Measurements from ENCODE around the gene TIGAR.

TIGAR gene

DNA sequence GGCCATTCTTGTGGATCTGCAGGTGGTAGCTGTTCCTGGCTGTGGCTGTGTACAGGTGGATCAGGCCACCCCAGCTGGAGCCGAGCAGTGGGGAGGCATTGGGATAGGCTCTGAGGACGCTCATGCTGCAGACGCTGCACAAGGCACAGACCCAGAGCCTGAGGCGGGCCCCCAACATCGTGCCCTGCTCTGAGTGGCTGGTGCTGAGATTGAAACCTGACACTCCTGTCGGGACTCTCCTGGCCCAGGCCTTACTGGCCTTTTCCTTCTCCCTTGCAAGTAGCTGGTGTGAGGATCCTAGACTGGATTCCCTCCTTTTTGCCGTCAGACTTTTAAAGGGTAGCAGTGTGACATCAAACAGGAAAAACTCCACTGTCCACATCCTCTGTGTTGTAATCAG, 58.4 kb downstream of the TIGAR start, which contains the start of gene FGF23:
FGF23 (minus strand) TSS at position 308 of the 400 bp plus-strand sequence; CDS start at position 178, 130 bp downstream.
- Histone ChIP-seq H3K27me3 (ENCODE audit: control insufficient read depth, insufficient read depth, low read length) (no peaks in the 10 kb centered on the region), H3K9ac (ENCODE audit: low read length) (no peak within 1 kb of the TSS), H3K4me1 (ENCODE audit: control insufficient read depth, insufficient read depth, low read length) (peaks cover 7% of the 10 kb centered on the region), H3K27ac (ENCODE audit: low read depth, low read length) (no peak within 1 kb of the TSS), H3K9me3 (ENCODE audit: control insufficient read depth, insufficient read depth, low read depth, low read length) (no peaks in the 10 kb centered on the region), H3K4me3 (ENCODE audit: low read depth, low read length) (0 out of 2 replicates have a peak within 1 kb of the TSS, but pooled peaks have one; percentile 8), H3K36me3 (ENCODE audit: control insufficient read depth, insufficient read depth, low read length) (no peaks in the 10 kb centered on the region)

DNA sequence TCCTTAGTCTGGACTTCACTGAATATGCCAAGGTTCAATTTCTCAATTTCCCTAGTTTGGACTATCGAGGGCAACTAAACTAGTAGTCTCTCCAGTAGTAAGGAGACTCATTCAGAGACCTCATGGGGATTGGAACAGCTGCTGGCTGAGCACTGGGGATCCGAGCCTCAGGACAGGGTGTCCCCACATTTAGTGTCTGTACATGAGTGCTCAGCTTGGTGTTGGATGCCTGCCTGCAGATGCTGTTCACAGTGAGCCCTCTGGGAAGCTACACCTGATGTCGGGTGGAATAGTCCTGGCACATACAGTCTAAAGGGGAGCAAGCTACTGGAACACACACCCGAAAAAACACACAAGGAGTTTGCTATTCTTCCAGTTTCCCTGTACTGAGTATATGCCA, 59.3 kb downstream of the TIGAR start:
- Histone ChIP-seq H3K27ac (ENCODE audit: low read depth, low read length) (no peak overlapping the region), H3K4me1 (ENCODE audit: control insufficient read depth, insufficient read depth, low read length) (peaks cover 7% of the 10 kb centered on the region), H3K36me3 (ENCODE audit: control insufficient read depth, insufficient read depth, low read length) (no peaks in the 10 kb centered on the region), H3K4me3 (ENCODE audit: low read depth, low read length) (no peak overlapping the region), H3K9ac (ENCODE audit: low read length) (no peak overlapping the region), H3K27me3 (ENCODE audit: control insufficient read depth, insufficient read depth, low read length) (no peaks in the 10 kb centered on the region), H3K9me3 (ENCODE audit: control insufficient read depth, insufficient read depth, low read depth, low read length) (no peaks in the 10 kb centered on the region)

- no peak overlapping the region for H3K9ac ChIP-seq (ENCODE audit: low read length)
- no peak overlapping the region for H3K4me3 ChIP-seq (ENCODE audit: low read depth, low read length)
- H3K9me3 ChIP-seq (ENCODE audit: control insufficient read depth, insufficient read depth, low read depth, low read length), result no peaks in the 10 kb centered on the region
- H3K27me3 ChIP-seq (ENCODE audit: control insufficient read depth, insufficient read depth, low read length), result no peaks in the 10 kb centered on the region
- H3K27ac ChIP-seq (ENCODE audit: low read depth, low read length), result no peak overlapping the region
- H3K36me3 ChIP-seq (ENCODE audit: control insufficient read depth, insufficient read depth, low read length), result no peaks in the 10 kb centered on the region
- peaks cover 7% of the 10 kb centered on the region for H3K4me1 ChIP-seq (ENCODE audit: control insufficient read depth, insufficient read depth, low read length)
Measured at GRCh38 chr12:4383304-4383865, 62.4 kb downstream of the TIGAR start.

DNA sequence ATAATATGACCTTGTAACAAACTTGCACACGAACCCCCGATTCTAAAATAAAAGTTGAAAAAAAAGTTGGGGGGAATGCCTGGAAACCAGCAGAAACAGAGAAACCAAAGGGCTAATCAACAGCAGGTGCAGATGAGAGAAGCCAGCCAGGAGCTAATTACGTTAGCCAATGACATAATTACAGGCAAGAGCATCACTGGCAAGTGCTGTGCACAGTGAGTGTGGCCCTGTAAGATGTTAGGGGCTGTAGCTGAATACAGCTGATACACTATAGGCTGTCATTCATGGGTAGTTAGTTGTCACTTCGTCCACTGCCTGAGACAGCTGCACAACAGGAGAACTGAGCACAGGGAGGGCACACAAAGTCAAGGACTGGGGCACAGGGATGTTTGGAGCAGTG, 65.8 kb downstream of the TIGAR start:
- Histone ChIP-seq H3K4me3 (ENCODE audit: low read depth, low read length) (no peak overlapping the region), H3K27ac (ENCODE audit: low read depth, low read length) (no peak overlapping the region), H3K9ac (ENCODE audit: low read length) (no peak overlapping the region), H3K36me3 (ENCODE audit: control insufficient read depth, insufficient read depth, low read length) (no peaks in the 10 kb centered on the region), H3K9me3 (ENCODE audit: control insufficient read depth, insufficient read depth, low read depth, low read length) (no peaks in the 10 kb centered on the region), H3K27me3 (ENCODE audit: control insufficient read depth, insufficient read depth, low read length) (0 out of 2 replicates have a peak, but pooled peaks cover 4% of the 10 kb centered on the region), H3K4me1 (ENCODE audit: control insufficient read depth, insufficient read depth, low read length) (peaks cover 2% of the 10 kb centered on the region; the same call in 1 of the 2 replicates)

DNA sequence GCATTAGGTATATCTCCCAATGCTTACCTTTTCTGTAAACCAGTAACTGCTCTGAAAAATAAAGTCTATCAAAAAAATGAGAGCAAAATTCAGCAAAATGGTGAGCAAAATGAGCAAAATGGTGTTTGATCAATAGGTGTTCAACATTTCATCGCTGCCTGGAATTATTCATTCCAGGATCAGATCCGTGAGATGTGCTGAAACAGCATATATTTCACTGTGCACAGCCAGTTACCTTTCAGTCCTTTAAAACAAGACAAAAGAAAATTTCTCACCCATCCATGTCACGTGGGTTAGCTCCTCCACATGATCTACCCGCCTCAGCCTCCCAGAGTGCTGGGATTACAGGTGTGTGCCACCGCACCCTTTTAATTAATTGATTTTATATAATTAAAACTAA, 66.6 kb downstream of the TIGAR start:
- H3K9me3 ChIP-seq (ENCODE audit: control insufficient read depth, insufficient read depth, low read depth, low read length), result no peaks in the 10 kb centered on the region
- no peak overlapping the region for H3K27ac ChIP-seq (ENCODE audit: low read depth, low read length)
- 0 out of 2 replicates have a peak, but pooled peaks cover 4% of the 10 kb centered on the region for H3K27me3 ChIP-seq (ENCODE audit: control insufficient read depth, insufficient read depth, low read length)

DNA sequence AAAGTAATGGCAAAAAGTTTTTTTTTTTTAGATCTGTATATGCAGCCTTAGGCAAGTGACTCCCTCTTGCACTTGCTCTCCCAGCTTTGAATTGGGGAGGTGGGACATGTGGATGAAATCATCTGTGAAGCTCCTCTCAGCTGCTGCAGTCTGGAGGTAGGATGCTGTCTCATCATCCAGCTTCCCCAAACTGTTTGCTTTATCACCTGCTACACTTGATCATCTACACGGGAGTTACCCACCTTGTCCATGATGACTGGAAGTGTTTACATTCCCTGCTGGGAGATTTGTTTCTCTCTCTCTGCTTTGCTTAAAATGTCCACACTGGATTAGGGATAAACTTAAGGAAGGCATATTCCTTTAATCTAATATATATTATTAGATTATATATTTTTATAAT, 67.0 kb downstream of the TIGAR start:
- no peaks in the 10 kb centered on the region for H3K9me3 ChIP-seq (ENCODE audit: control insufficient read depth, insufficient read depth, low read depth, low read length)
- no peaks in the 10 kb centered on the region for H3K36me3 ChIP-seq (ENCODE audit: control insufficient read depth, insufficient read depth, low read length)
- no peak overlapping the region for H3K27ac ChIP-seq (ENCODE audit: low read depth, low read length)
- no peak overlapping the region for H3K9ac ChIP-seq (ENCODE audit: low read length)
- H3K4me3 ChIP-seq (ENCODE audit: low read depth, low read length), result no peak overlapping the region
- H3K4me1 ChIP-seq (ENCODE audit: control insufficient read depth, insufficient read depth, low read length), result peaks cover 2% of the 10 kb centered on the region; the same call in 1 of the 2 replicates
- H3K27me3 ChIP-seq (ENCODE audit: control insufficient read depth, insufficient read depth, low read length), result 0 out of 2 replicates have a peak, but pooled peaks cover 4% of the 10 kb centered on the region

More for the DNA sequence above, 66.6 kb downstream of the TIGAR start:
- Histone ChIP-seq H3K36me3 (ENCODE audit: control insufficient read depth, insufficient read depth, low read length) (no peaks in the 10 kb centered on the region), H3K4me3 (ENCODE audit: low read depth, low read length) (no peak overlapping the region), H3K9ac (ENCODE audit: low read length) (no peak overlapping the region), H3K4me1 (ENCODE audit: control insufficient read depth, insufficient read depth, low read length) (peaks cover 2% of the 10 kb centered on the region; the same call in 1 of the 2 replicates)

GRCh38 chr12:4388662-4389061, 67.6 kb downstream of the TIGAR start:
- no peak overlapping the region for H3K27ac ChIP-seq (ENCODE audit: low read depth, low read length)
- H3K9ac ChIP-seq (ENCODE audit: low read length), result no peak overlapping the region
- no peaks in the 10 kb centered on the region for H3K4me1 ChIP-seq (ENCODE audit: control insufficient read depth, insufficient read depth, low read length)
- 0 out of 2 replicates have a peak, but pooled peaks cover 4% of the 10 kb centered on the region for H3K27me3 ChIP-seq (ENCODE audit: control insufficient read depth, insufficient read depth, low read length)
- H3K36me3 ChIP-seq (ENCODE audit: control insufficient read depth, insufficient read depth, low read length), result no peaks in the 10 kb centered on the region
- no peak overlapping the region for H3K4me3 ChIP-seq (ENCODE audit: low read depth, low read length)
- H3K9me3 ChIP-seq (ENCODE audit: control insufficient read depth, insufficient read depth, low read depth, low read length), result no peaks in the 10 kb centered on the region

- Histone ChIP-seq H3K9ac (ENCODE audit: low read length) (no peak overlapping the region), H3K36me3 (ENCODE audit: control insufficient read depth, insufficient read depth, low read length) (no peaks in the 10 kb centered on the region), H3K27ac (ENCODE audit: low read depth, low read length) (no peak overlapping the region), H3K4me3 (ENCODE audit: low read depth, low read length) (no peak overlapping the region), H3K27me3 (ENCODE audit: control insufficient read depth, insufficient read depth, low read length) (0 out of 2 replicates have a peak, but pooled peaks cover 4% of the 10 kb centered on the region), H3K4me1 (ENCODE audit: control insufficient read depth, insufficient read depth, low read length) (no peaks in the 10 kb centered on the region), H3K9me3 (ENCODE audit: control insufficient read depth, insufficient read depth, low read depth, low read length) (no peaks in the 10 kb centered on the region)
Measured at GRCh38 chr12:4392223-4392742, 71.3 kb downstream of the TIGAR start.

DNA sequence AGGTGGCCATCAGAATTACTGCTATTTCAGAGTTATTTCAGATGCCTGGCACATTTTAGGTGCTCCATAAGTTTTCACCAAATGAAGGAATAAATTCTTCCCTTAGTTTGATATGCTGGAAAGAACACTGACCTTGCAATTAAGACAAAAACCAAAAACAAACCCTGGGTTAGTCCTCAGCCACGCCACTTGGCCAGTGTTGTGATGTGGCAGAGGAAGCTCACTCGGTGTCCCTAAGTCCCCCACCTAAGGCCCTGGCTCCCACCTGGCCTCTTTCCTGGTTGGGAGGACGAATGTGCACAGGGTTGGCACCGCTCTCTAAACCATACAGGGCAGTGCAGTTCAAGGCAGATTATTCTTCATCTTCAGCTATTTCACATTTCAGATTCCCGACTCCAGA, 72.2 kb downstream of the TIGAR start:
- Histone ChIP-seq H3K4me1 (ENCODE audit: control insufficient read depth, insufficient read depth, low read length) (no peaks in the 10 kb centered on the region), H3K27ac (ENCODE audit: low read depth, low read length) (no peak overlapping the region), H3K27me3 (ENCODE audit: control insufficient read depth, insufficient read depth, low read length) (0 out of 2 replicates have a peak, but pooled peaks cover 4% of the 10 kb centered on the region), H3K4me3 (ENCODE audit: low read depth, low read length) (no peak overlapping the region), H3K9me3 (ENCODE audit: control insufficient read depth, insufficient read depth, low read depth, low read length) (no peaks in the 10 kb centered on the region), H3K9ac (ENCODE audit: low read length) (no peak overlapping the region), H3K36me3 (ENCODE audit: control insufficient read depth, insufficient read depth, low read length) (no peaks in the 10 kb centered on the region)

GRCh38 chr12:4395818-4396217, 74.8 kb downstream of the TIGAR start:
- Histone ChIP-seq H3K4me3 (ENCODE audit: low read depth, low read length) (no peak overlapping the region), H3K27me3 (ENCODE audit: control insufficient read depth, insufficient read depth, low read length) (no peaks in the 10 kb centered on the region), H3K36me3 (ENCODE audit: control insufficient read depth, insufficient read depth, low read length) (no peaks in the 10 kb centered on the region), H3K4me1 (ENCODE audit: control insufficient read depth, insufficient read depth, low read length) (no peaks in the 10 kb centered on the region), H3K9me3 (ENCODE audit: control insufficient read depth, insufficient read depth, low read depth, low read length) (no peaks in the 10 kb centered on the region), H3K9ac (ENCODE audit: low read length) (no peak overlapping the region), H3K27ac (ENCODE audit: low read depth, low read length) (no peak overlapping the region)

DNA sequence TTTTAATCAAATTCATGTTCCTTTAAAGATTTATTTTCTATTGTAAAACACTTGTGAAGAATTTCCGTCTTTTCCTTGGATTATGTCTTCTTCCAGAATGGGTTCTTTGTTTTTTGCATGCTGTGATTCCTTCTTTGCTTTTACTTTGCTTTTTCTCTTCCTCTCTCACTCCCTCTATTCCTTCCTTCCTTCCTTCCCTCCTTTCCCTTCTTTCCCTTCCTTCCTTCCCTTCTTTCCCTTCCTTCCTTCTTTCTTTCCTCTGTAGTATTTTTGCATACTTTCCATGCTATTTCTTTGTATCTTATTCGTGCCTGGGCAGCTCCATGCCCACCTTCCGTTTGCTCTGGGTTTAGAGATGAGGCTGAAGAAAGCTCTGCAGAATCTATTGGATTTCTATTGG, 80.1 kb downstream of the TIGAR start:
- H3K9me3 ChIP-seq (ENCODE audit: control insufficient read depth, insufficient read depth, low read depth, low read length), result peaks cover 7% of the 10 kb centered on the region; the same call in 1 of the 2 replicates
- H3K27me3 ChIP-seq (ENCODE audit: control insufficient read depth, insufficient read depth, low read length), result no peaks in the 10 kb centered on the region
- H3K4me1 ChIP-seq (ENCODE audit: control insufficient read depth, insufficient read depth, low read length), result no peaks in the 10 kb centered on the region
- H3K9ac ChIP-seq (ENCODE audit: low read length), result no peak overlapping the region
- H3K36me3 ChIP-seq (ENCODE audit: control insufficient read depth, insufficient read depth, low read length), result no peaks in the 10 kb centered on the region
- no peak overlapping the region for H3K27ac ChIP-seq (ENCODE audit: low read depth, low read length)
- H3K4me3 ChIP-seq (ENCODE audit: low read depth, low read length), result no peak overlapping the region

Measured in HUES6 (cell line).